Parietal lobe (tissue), 1 donor: ENCODE measurements around the gene RASGRP4. TPM values are rescaled to one million over a fixed set of nuclear protein-coding genes. Genes with fewer than 3 reads are reported as not detected.

ENCODE experiments used
- total RNA-seq: library from RNA; depleted of rRNA; stranded (reverse); fragments of >200 nt; gene quantifications from one replicate; pipeline ENCODE4 v1.2.3, GENCODE V29; 2014

Gene RASGRP4
- not detected for total RNA-seq

DNA sequence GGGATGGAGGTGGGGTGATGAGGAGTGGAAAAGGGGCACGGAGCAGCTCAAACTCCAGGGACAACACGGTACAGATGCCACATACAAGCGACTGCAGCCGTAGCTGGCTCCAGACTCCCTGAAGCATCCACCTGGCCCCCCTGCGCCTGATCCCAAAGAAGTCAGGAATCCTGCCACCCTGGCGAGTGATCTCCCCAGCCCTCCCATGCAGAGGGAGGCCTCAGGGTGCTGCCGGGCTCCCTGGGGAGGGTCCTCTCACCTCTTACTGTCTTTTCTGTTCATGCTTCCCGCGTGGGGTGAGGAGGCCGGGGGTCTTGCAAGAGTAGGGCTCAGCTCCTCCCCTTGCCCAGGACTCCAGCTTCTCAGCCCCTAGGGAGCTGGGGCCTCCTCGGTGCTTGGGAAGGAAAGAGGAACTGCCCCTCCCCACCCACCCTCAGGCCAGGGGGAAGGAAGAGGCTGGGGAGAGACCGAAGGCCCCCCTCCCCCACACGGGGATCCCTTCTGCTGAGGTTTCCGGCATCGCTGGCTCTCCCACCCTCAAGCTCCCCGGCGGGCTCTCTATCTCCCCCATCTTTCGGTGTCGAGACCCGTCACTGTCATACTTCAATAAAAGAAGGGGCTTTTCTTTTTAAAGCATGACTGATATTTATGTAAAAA is at the start of gene RASGRP4:
RASGRP4 (minus strand) TSS at position 410 of the 657 bp plus-strand sequence; CDS start at position 282, 128 bp downstream.

DNA sequence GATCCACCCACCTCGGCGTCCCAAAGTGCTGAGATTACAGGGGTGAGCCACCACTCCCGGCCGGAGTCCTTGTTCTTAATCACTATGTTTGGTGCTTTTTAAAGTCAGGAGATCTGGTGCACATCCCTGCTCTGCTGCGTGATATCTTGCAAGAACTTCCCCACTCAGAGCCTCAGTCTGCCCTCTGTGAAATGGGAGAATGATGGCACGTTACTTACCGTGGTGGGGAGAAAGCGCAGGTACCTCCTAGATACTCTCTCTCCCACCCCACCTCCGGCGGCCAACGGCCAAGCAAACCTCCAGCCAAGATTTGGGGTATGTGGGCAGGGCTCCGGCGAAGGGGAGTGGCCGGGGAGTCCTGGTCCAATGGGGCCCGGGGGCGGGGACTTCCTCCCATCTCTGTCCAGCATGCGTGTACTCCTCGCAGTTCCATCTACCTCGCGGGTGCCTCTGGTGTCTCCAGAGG is 7.3 kb upstream of the RASGRP4 start, which contains the start of gene RYR1:
RYR1 (plus strand) TSS at position 424 of the 466 bp plus-strand sequence. CDS start 139 bp downstream, outside the sequence.

DNA sequence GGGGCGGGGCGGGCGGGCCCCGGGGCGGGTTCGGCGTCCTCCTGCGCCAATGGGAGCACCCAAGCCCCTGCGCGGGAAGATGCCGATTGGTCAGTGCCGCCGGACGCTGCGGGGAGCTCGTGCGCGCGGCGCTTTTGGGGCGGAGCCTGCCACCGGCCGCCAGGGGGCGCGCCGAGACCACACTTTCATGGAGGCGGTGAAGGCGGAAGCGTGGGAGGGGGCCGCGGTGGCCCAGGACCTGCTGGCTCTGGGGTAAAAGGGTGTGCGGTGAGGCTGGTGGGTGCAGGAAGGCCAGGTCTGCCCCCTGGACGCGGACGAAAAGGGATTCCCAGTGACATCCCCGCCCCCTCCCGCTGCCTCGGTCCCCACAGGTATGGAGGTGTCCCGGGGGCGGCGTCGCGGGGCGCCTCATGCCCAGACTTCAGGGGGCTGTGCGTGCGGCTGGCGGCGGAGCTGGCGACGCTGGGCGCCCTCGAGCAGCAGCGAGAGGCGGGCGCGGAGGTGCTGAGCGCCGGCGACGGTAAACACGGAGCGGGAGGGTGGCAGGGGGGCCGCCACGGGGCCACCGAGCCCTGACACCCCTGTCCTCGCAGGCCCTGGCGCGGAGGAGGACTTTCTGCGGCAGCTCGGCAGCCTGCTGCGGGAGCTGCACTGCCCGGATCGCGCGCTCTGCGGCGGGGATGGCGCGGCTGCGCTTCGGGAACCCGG is 22.9 kb downstream of the RASGRP4 start, which contains the start of gene FAM98C:
FAM98C (plus strand) TSS at position 127 of the 708 bp plus-strand sequence; CDS start at position 188, 61 bp downstream.

DNA sequence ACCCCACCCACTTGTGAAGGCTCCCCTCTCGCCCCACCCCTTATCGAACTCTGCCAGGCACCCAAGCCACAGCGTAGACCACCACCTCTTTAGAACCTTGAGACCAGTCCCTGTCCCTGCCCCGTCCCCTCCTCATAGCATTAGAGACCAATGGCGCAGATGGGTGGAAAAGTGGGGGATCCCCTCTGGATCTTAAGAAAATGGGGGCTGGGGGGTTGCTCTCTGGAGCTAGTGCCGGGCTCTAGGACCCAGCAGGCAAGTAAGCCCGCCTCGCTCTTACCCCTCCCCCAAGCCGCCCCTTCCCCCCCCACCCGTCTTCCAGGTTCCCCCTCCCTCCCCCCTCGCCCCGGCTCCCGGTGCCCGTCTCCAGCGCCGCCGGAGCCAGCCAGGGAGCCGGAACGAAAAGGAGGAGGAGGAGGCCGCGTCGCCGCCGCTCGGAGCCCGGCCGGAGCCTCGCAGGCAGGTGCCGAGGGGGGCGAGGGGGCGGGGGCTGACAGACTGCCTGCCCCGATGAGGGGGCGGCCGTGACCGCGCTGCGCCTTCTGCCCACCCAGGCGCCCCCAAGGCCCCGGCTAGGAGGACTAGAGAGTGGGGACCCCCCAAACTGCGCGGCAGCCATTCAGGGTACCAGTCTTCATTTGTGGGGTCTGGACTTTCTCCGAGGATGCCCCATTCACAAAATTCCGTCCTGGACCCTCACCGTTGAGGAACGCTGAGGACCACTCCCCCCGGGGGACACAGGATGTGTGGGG is 37.5 kb downstream of the RASGRP4 start, which contains the start of gene SPRED3:
SPRED3 (plus strand) TSS at position 349 of the 752 bp plus-strand sequence. CDS start 1,606 bp downstream, outside the sequence.

DNA sequence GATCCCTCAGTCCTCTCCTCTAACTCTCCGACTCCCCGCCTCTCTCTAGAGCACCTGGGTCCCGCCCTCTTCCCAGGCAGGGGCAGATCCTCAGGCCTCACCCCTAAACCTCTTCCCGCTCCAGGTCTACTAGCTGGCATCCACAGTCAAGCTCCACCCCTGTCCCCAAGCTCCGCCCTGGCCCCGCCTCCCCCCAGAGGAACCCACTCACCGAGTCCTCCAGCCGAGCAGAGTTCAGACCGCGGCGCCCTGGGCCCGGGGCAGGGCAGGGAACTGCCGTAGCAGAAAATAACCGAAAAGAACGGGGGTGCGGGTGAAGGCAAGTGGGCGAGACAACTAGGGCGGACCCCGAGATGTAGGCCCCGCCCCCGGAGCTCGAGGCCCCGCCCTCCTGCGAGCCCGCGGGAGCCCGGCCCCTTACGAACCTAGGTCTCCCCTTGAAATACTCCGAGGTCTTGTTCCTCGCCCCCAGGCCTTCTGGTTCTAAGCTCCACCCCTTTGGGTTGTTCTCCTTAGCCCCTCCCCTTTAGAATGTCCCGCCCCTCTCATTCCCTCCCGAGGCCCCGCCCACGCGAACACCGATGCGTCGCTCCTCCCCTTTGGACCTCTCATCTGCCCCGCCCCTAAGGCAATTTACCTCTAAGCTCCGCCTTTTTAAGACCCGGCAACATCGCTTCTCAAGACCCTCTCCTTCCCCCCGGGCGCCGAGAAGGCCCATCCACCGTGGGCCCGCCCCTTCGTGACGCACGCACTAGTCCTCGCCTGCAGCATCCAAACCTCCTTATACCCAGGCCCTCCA is 38.3 kb downstream of the RASGRP4 start, which contains the start of gene GGN:
GGN (minus strand) TSS at position 485 of the 799 bp plus-strand sequence. CDS start 773 bp downstream, outside the sequence.

GRCh38 chr19:38374332-38375097 is 51.5 kb downstream of the RASGRP4 start, which contains the start of gene PSMD8:
Gene PSMD8, plus strand, starts transcription at chr19:38374571. Its CDS starts 31 bp downstream, at chr19:38374602.

Other genes starting within 250 kb of the RASGRP4 start
- gene DPF1, start 202.0 kb downstream of the RASGRP4 start, total RNA-seq = 47.0 TPM
- not detected for gene PPP1R14A, start 169.8 kb downstream of the RASGRP4 start, total RNA-seq
- gene SPINT2, start 161.6 kb downstream of the RASGRP4 start, total RNA-seq = 89.2 TPM
- not detected for gene C19orf33, start 122.0 kb downstream of the RASGRP4 start, total RNA-seq
- gene YIF1B, start 110.3 kb downstream of the RASGRP4 start, total RNA-seq = 24.7 TPM
- 0.31 TPM for gene KCNK6, start 106.4 kb downstream of the RASGRP4 start, total RNA-seq
- 30.0 TPM for gene CATSPERG, start 90.4 kb downstream of the RASGRP4 start, total RNA-seq
- gene PSMD8, start 51.6 kb downstream of the RASGRP4 start, total RNA-seq = 116 TPM
- gene GGN, start 38.2 kb downstream of the RASGRP4 start, total RNA-seq = 0.94 TPM
- 2.5 TPM for gene SPRED3, start 37.5 kb downstream of the RASGRP4 start, total RNA-seq
- 16.3 TPM for gene FAM98C, start 23.1 kb downstream of the RASGRP4 start, total RNA-seq
- gene RYR1, start 7.5 kb upstream of the RASGRP4 start, total RNA-seq = 9.1 TPM
- 0.31 TPM for gene MAP4K1, start 191.7 kb upstream of the RASGRP4 start, total RNA-seq
- 152 TPM for gene EIF3K, start 193.0 kb upstream of the RASGRP4 start, total RNA-seq
- 84.8 TPM for gene ACTN4, start 221.4 kb upstream of the RASGRP4 start, total RNA-seq